MG63 (cell line): Measurements from ENCODE around the gene UBE2I. TPM values are rescaled to one million over a fixed set of nuclear protein-coding genes. Genes with fewer than 3 reads are reported as not detected.

Experiments
- DNase-seq: peaks from one replicate; pipeline ENCODE4 v3.0.0-alpha.2; 2020
- H3K27me3 ChIP-seq: fragments of 250-450 bp; sonication (Bioruptor Pico); 2 replicates; pipeline ENCODE4 v1.5.1; 2020; ENCODE audit warnings: mild to moderate bottlenecking, moderate library complexity
- H3K36me3 ChIP-seq: fragments of 250-450 bp; sonication (Bioruptor Pico); 2 replicates; pipeline ENCODE4 v1.5.1; 2020; ENCODE audit warnings: mild to moderate bottlenecking, moderate library complexity
- H3K4me3 ChIP-seq: fragments of 250-450 bp; sonication (Bioruptor Pico); 2 replicates; pipeline ENCODE4 v1.5.1; 2020; ENCODE audit warnings: mild to moderate bottlenecking, moderate library complexity
- H3K9me3 ChIP-seq: fragments of 250-450 bp; sonication (Bioruptor Pico); 2 replicates; pipeline ENCODE4 v1.5.1; 2020; ENCODE audit warnings: mild to moderate bottlenecking, moderate library complexity
- total RNA-seq: library from RNA; depleted of rRNA; stranded (reverse); fragments of >200 nt; shearing (Covaris generic); gene quantifications from 2 replicates; pipeline ENCODE4 v1.2.3, GENCODE V29; 2014; ENCODE audit warnings: low replicate concordance

UBE2I gene
- total RNA-seq, 1 experiment from 2014 or later, result 228 TPM

DNA sequence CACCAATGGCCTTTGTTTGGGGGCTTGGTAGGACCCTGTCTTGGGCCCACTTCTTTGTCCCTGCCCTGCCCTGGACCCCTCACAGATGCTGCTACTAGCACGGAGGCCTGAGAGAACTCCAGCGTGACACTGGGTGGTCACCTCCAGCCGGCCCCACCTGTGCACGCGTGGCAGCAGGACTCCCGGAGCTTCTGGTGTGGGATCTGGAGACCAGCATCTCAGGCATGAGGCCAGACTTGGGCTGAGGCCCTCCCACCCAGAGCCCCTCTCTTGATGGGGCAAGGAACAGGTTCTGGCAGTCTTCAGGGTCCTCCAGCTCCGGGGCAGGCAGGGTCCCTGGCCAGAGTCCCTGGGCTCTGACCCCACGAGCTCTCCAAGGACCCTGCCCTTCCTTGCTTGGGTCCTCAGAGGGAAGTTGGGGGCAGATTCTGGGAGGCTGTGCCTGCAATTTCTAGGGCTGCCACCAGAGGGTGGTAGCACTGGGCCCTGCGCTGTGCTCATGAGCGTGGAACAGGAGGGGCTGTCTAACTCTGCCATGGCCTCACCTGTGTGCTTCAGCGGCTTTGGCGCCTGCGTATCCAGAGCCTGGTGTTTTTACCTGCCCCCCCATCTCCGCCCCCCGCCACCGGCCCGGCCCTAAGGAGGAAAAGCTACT, 21.0 kb downstream of the UBE2I start:
- Histone ChIP-seq H3K4me3 (no peak overlapping the region), H3K27me3 (peaks cover 38% of the 10 kb centered on the region), H3K36me3 (no peaks in the 10 kb centered on the region; the same call in 1 of the 2 replicates), H3K9me3 (peaks cover 2% of the 10 kb centered on the region; the same call in 1 of the 2 replicates)
- no peak for DNase-seq

DNA sequence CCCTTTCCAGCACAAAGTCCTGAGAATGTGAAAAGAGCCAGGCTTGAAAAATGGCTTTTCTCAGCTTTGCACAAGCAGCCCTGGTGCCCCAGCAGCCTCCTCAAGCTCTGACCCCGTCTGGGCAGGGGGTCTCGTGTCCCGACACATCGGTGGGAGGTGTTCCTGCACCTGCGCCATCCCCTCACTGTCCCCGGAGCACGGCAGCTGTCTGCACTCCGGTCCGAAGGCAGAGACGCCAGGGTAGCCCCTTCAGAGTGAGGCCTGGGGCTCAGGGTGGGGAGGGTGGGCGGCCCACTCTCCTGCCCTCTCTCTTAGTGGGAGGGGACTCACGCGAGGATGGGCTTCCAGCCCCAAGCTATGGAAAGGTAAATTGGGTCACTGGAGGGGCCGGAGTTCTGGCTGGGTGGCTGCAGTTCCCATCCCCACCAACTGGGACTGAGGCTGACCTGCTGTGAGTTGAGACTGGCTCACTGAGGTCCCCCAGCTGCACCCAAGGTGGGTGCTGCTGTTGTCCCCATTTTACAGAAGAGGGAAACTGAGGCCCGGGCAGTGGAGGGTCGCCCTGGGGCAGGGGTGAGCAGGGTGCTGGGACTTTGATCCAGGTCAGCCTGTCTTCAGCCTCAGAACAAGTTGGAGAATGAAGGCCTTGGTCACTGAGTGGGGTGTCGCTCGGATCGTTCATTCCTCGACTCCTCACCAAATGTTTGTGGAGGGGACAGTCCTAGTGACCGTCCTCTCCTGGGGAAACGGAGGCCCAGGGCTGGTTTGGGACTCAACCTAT, 21.7 kb downstream of the UBE2I start:
- no peak for DNase-seq
- H3K4me3 ChIP-seq, result no peak overlapping the region
- peaks cover 2% of the 10 kb centered on the region; the same call in 1 of the 2 replicates for H3K9me3 ChIP-seq
- H3K36me3 ChIP-seq, result no peaks in the 10 kb centered on the region
- peaks cover 46% of the 10 kb centered on the region for H3K27me3 ChIP-seq

DNA sequence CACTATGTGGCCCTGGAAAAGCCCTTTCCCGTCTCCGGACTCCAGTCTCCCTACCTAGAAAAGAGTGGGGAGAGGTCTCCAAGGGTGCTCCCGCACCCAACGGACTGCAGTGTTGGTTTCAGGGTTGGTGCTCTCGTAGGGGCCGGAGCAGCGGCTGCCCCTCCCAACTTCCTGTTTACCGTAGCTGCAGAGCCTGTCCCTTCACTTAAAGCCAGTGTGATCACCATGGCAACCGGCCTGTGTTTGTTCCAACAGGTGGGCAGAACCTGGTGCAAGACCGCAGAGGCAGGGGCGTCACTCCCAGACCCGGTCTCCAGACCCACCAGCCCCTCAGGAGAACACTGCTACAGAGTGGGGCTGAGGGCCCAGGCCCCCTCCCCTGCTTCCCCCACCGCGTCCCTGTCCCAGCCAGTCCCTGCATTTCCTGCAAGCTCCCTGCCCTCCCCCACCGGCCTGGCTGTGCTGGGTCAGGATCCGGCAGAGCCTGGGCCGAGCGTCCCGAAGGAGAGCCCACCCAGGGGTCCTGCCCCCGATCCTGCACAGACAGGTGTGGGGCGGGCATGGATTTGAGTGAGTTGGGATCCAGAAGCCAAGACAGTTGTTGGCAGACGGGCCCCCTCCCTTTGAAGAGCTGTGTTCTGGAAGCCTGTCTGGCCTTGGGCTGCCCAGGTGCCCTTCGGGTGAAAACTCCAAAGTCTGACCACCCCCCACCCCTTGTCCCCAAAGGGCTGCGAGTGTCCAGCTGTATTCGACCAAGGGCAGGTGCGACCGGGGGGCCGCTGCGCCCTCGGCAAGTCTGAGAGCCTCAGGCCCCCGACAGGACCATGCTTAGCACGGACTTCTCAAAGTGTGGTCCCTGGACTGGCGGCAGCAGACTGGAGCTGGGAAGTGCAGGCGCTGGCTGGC, 22.5 kb downstream of the UBE2I start:
- H3K27me3 ChIP-seq, result peaks cover 51% of the 10 kb centered on the region
- H3K9me3 ChIP-seq, result peaks cover 2% of the 10 kb centered on the region; the same call in 1 of the 2 replicates
- H3K36me3 ChIP-seq, result no peaks in the 10 kb centered on the region
- no peak overlapping the region for H3K4me3 ChIP-seq
- no peak for DNase-seq

DNA sequence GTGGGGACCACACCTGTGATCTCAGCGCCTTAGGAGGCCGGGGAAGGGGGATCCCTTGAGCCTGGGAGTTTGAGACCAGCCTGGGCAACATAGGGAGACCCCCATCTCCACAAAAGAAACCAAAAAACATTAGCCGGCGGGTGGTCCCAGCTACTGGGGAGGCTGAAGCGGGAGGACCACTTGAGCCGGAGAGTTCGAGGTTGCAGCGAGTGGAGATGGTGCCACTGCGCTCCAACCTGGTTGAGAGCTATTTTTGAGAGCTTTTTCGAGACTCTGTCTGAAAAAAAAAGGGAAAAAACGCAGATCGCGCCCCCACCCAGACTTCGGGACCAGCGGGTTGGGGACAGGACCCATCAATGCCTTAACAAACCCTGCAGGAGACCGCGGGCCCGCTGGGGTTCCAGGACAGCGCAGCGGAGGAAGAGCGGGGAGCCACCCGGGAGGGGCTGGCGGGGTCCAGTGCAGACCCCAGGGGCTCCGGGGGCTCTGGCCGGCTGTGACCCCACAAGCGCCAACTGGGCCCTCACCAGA, 23.2 kb downstream of the UBE2I start:
- Histone ChIP-seq H3K27me3 (peaks cover 52% of the 10 kb centered on the region), H3K4me3 (no peak overlapping the region), H3K9me3 (peaks cover 2% of the 10 kb centered on the region; the same call in 1 of the 2 replicates), H3K36me3 (no peaks in the 10 kb centered on the region)
- no peak for DNase-seq

DNA sequence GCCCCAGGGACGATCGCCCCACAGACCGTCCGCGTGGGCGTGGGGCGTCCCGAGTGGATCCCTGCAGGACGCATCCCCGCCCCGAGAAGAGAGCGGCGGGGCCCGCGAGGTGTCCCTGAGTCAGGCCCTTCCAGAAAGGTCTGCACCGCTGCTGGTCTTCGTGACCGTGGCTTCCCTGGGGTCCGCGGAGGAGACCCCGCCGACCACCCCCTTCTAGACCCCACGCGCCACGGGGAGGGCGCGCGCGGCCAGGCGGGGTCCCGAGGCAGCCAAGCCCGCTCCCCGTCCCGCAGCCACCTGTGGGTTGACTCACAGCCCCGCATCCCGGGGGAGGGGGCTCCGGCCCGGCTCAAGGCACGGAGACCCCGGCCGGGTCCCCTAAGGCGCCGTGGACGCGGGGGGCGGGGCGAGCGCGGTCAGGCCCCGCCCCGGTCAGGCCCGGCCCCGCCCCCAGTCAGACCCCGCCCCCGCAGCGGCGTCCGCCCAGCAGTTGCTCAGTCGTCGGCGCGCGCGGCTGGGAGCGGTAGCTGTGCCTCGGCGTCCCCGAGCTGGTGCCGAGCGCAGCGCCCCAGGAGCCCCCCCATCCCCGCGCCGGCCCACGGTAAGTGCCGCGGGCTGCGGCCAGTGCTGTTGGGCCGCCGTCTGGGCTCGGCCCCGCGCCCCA, 23.8 kb downstream of the UBE2I start, which contains the start of gene BAIAP3:
Gene BAIAP3, plus strand, starts transcription at position 497 of the 664 bp plus-strand sequence. CDS start 4,905 bp downstream, outside the sequence.
- no peaks in the 10 kb centered on the region for H3K36me3 ChIP-seq
- H3K4me3 ChIP-seq, result no peak within 1 kb of the TSS

DNA sequence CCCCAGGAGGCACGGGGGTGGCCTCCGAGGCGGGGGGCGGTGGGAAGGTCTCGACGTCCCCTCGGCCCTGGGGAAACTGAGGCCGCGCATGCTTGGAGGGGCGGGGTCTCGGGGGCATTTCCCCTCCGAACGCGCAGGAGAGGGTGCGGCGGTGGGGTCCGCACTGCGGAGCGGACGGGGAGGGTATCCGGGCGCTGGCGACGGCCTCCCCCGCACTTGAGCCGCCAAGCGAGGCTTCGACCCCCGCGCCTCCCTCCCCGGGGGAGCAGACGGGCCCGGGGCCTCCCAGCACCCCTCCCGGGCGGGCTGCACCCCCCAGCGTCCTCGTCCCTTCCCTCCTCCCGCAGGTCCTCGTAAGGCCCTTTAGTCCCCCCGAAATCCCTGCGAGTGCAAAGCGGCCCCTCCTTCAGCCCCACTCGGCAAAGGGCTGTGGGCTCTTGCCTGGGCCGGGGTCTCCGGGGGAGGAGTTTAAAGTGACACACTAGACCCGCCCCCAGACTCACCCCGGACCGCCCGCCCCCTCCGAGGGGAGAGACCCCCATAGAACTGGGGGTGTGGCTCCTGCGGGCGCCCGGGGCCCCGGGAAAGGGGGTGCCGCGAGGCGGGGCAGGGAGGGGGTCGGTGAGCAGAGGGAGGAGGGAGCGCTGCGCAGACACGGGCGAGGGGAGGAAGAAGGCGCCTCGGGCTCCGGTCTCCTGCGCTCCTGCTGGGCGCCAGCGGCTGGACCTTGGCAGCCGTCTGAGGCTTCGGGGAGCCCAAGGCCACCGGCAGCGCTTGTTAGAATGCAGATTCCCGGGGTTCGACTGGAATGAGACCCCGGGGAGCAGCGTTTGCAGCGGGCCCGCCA, 24.6 kb downstream of the UBE2I start:
- DNase-seq, result no peak
- Histone ChIP-seq H3K36me3 (no peaks in the 10 kb centered on the region), H3K27me3 (peaks cover 59% of the 10 kb centered on the region), H3K9me3 (peaks cover 2% of the 10 kb centered on the region; the same call in 1 of the 2 replicates), H3K4me3 (no peak overlapping the region)

More for the DNA sequence above, 23.8 kb downstream of the UBE2I start, which contains the start of gene BAIAP3:
- H3K9me3 ChIP-seq, result peaks cover 2% of the 10 kb centered on the region; the same call in 1 of the 2 replicates
- no peak for DNase-seq
- peaks cover 52% of the 10 kb centered on the region for H3K27me3 ChIP-seq

DNA sequence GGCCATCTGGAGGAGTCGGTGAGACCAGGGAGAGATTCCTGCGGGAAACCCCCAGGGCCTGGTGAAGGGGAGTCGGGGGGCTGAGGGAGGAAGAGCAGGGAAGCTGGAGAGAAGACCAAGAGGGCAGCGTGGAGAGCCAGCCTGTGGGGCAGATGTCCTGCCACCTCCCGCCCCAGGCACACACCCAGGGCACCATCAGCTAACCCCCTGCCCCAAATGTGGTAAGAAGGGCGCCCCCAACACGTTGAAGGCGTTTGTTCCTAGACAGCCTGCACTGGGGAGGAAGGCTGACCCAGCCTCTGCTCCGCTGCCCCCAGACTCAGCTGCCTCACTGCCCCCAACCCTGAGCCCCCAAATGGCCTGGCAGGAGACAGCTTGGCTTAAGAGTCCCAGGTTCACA, 25.3 kb downstream of the UBE2I start:
- Histone ChIP-seq H3K27me3 (peaks cover 62% of the 10 kb centered on the region), H3K9me3 (peaks cover 2% of the 10 kb centered on the region; the same call in 1 of the 2 replicates), H3K4me3 (no peak overlapping the region), H3K36me3 (no peaks in the 10 kb centered on the region)
- DNase-seq, result no peak

DNA sequence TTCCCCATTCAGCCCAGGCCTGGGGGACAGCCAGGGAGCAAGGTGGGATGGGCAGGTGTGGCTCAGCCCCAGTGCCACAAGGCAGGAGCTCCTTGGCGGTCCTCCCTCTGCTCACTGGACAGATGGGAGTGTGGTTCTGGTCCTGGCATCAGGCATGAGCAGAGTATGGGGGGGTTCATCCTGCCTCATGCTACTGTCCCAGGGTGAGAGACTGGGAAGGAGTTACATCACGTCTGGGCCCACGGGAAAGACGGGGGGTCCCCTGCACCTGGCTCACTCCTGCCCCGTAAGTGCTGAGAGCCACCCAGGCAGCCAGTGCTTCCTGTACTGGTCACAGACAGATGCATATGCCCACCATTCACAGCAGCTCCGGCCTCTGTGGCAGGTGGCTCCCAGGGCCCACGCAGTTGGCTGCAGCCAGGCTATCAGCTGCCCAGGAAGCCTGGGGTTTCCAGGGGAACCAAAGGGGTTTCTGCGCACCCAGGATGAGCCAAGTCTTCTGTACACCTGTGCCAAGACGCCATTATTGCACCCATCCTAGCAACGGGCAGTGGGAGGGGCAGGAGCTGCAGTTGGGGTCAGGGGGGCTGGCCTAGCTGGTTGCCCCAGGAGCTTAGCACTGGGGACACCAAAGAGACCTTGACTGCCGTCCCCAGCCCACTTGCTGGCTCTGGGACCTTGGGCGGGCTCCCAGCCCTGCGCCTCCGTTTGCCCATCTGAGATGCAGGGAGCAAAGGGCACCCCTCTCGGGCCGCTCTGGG, 26.0 kb downstream of the UBE2I start:
- Histone ChIP-seq H3K27me3 (peaks cover 62% of the 10 kb centered on the region), H3K9me3 (peaks cover 1% of the 10 kb centered on the region; the same call in 1 of the 2 replicates), H3K4me3 (no peak overlapping the region), H3K36me3 (no peaks in the 10 kb centered on the region)
- no peak for DNase-seq

DNA sequence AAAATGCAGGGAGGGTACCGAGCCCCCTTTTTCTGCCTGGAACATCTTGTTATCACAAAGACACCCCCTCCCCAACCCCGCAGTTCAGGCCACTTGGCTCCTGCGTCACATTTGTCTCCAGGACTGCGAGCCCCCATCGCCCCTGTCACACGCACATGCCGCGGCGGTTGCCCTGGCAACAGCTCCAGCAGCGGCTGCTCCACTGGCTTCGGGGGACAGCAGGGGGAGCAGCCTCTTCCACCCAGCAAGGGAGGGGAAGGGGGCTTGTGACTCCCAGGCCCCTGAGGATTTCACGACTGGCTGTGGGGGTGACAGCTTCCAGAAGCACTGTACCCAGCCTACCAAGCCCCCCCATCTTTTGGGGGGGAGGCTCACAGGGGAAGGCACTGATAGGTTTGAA, 26.6 kb downstream of the UBE2I start:
- no peak for DNase-seq
- Histone ChIP-seq H3K27me3 (peaks cover 64% of the 10 kb centered on the region), H3K9me3 (no peaks in the 10 kb centered on the region), H3K36me3 (no peaks in the 10 kb centered on the region), H3K4me3 (no peak overlapping the region)

DNA sequence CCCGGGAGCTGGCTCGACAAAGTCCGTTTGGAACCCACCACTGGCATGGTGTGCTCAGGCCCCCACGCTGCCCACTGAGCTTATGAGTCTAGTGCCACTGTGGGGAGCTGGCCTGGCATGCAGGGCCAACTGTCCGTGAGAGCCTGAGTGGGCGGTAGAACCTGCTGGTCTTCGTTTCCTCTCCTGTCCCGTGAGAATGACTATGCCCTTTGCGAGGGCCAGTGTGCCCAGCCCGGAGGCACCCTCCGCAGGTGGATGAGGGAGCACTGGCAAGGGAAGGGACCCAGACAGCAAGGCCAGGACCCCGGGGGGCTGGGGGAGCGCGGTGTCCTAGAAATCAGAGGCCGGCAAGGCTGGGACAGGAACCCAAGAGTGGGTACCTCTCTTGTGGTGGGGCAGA, 27.2 kb downstream of the UBE2I start:
- Histone ChIP-seq H3K27me3 (peaks cover 68% of the 10 kb centered on the region), H3K9me3 (no peaks in the 10 kb centered on the region), H3K4me3 (no peak overlapping the region), H3K36me3 (no peaks in the 10 kb centered on the region)
- DNase-seq, result no peak

DNA sequence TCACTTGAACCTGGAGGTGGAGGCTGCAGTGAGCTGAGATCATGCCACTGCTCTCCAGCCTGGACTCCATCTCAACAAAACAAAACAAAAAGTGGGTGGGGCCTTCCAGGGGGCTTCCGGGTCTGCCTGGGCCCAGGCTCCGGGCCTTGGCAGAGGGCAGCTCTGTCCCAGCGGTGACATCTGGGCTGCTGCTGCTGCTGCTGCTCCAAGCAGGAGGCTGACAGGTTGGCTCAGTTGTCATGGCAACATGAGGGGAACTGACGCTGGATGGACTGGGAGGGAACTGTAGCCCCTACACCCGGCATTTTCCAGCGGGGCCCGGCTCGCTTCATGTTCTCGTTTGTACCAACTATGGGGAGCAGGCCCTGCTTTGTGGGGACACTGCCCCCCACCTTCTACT, 28.1 kb downstream of the UBE2I start:
- DNase-seq, result no peak
- Histone ChIP-seq H3K27me3 (peaks cover 68% of the 10 kb centered on the region), H3K36me3 (no peaks in the 10 kb centered on the region), H3K4me3 (no peak overlapping the region), H3K9me3 (no peaks in the 10 kb centered on the region)

DNA sequence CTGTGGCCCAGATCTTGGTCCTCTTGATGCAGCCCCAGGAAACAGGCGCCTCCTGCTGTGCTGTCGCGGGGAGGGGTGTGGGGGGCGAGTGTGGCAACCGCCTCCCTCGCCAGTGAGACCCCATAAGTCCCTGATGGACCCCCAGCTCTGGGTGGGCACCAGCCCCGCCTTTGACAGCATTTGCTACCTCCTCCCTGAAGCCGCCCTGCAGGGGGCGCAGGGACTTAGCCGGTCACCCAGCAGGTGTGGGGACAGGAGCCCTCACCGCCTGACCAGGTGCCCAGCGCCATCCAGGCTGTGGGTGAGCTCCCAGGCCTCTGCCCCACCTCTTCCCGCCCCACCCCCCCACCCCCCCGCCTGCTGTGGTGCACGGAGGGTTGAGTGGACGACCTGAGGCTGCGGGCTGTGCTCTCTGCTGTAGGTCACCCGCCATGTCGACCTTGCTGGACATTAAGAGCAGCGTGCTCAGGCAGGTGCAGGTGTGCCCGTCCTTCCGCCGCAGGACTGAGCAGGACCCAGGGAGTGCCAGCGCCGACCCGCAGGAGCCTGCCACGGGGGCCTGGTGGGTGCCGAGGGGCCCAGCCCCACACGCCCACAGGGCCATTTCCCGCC, 28.8 kb downstream of the UBE2I start:
- Histone ChIP-seq H3K27me3 (peaks cover 63% of the 10 kb centered on the region), H3K4me3 (no peak overlapping the region), H3K36me3 (no peaks in the 10 kb centered on the region), H3K9me3 (no peaks in the 10 kb centered on the region)
- no peak for DNase-seq

DNA sequence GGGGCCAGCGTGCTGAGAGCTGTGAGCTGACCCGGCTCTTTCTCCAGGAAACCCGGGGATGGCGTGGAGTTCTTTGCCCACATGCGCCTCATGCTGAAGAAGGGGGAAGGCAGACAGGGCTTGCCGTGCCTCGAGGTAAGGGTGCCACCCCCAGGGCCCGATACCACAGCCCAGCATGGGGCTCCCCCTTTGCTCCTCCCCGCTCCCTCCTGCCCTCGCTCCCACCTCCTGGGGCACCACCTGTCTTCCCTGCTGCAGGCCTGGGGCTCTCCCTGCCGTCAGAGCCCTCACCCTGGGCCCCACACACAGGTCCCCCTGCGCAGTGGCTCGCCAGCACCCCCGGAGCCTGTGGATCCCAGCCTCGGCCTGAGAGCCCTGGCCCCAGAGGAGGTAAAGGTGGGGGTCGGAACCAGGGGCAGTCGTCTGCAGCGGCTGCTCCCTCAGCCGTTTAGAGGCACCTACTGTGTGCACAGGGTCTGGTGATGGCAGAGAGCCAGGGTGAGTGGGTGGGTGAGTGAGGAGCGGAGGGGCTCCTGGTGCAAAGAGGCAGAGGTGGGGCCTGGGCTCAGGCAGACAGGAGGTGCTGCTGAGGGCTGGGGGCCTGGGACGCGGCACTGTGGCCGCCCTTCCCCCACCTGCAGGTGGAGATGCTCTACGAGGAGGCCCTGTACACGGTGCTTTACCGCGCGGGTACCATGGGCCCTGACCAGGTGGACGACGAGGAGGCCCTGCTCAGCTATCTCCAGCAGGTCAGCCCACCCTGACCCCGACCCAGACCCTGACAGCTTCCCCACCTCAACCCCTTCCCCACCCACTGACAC, 29.6 kb downstream of the UBE2I start:
- no peaks in the 10 kb centered on the region for H3K9me3 ChIP-seq
- peaks cover 57% of the 10 kb centered on the region for H3K27me3 ChIP-seq

More for the DNA sequence above, 29.6 kb downstream of the UBE2I start:
- no peaks in the 10 kb centered on the region for H3K36me3 ChIP-seq
- no peak for DNase-seq
- H3K4me3 ChIP-seq, result no peak overlapping the region
